ENCODE data around the gene ARHGEF3.

- TF ChIP-seq, protein P1, sequence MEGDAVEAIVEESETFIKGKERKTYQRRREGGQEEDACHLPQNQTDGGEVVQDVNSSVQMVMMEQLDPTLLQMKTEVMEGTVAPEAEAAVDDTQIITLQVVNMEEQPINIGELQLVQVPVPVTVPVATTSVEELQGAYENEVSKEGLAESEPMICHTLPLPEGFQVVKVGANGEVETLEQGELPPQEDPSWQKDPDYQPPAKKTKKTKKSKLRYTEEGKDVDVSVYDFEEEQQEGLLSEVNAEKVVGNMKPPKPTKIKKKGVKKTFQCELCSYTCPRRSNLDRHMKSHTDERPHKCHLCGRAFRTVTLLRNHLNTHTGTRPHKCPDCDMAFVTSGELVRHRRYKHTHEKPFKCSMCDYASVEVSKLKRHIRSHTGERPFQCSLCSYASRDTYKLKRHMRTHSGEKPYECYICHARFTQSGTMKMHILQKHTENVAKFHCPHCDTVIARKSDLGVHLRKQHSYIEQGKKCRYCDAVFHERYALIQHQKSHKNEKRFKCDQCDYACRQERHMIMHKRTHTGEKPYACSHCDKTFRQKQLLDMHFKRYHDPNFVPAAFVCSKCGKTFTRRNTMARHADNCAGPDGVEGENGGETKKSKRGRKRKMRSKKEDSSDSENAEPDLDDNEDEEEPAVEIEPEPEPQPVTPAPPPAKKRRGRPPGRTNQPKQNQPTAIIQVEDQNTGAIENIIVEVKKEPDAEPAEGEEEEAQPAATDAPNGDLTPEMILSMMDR (conservative IDR thresholded peaks at IDR 0.05), result no peak
- TF ChIP-seq ZFX (IDR thresholded peaks at IDR 0.05), result no peak
These were observed 29.8 kb upstream of the ARHGEF3 start for GRCh38 chr3:56831572-56831971.
